Mesendoderm (in vitro differentiated cells): ENCODE data around the gene IP6K3.

Experiments used
- DNase-seq: peaks from one replicate; pipeline ENCODE4 v3.0.0; 2013
- H2AK5ac ChIP-seq: 2 replicates; pipeline ENCODE4 v1.6.1; 2013; ENCODE audit warnings: low read length, inconsistent platforms
- H2BK120ac ChIP-seq: 2 replicates; pipeline ENCODE4 v1.6.1; 2013; ENCODE audit warnings: low read depth, mild to moderate bottlenecking, low read length, moderate library complexity, mixed read lengths
- H2BK15ac ChIP-seq: replicated peaks from 2 replicates; pipeline ENCODE4 v1.6.1; 2013; ENCODE audit warnings: low read depth, mild to moderate bottlenecking, moderate library complexity
- H2BK5ac ChIP-seq: 2 replicates; pipeline ENCODE4 v1.6.1; 2013; ENCODE audit warnings: low read length, inconsistent platforms
- H3K18ac ChIP-seq: 2 replicates; pipeline ENCODE4 v1.6.1; 2013; ENCODE audit warnings: mild to moderate bottlenecking, low read length, mixed read lengths
- H3K23ac ChIP-seq: one replicate; pipeline ENCODE4 v1.6.1; 2013; ENCODE audit warnings: low read length
- H3K27ac ChIP-seq: 2 replicates; pipeline ENCODE4 v1.5.1; 2013; ENCODE audit warnings: low read depth, mild to moderate bottlenecking, inconsistent platforms, low read length, moderate library complexity
- H3K27me3 ChIP-seq: 2 replicates; pipeline ENCODE4 v1.6.1; 2013; ENCODE audit warnings: low read length, control low read depth, mild to moderate bottlenecking, inconsistent platforms; ENCODE audit not compliant: insufficient read depth, poor library complexity
- H3K36me3 ChIP-seq: 2 replicates; pipeline ENCODE4 v1.6.1; 2013; ENCODE audit warnings: low read length, inconsistent platforms; ENCODE audit not compliant: control insufficient read depth, insufficient read depth
- H3K4ac ChIP-seq: one replicate; pipeline ENCODE4 v1.6.1; 2013; ENCODE audit warnings: low read depth, mild to moderate bottlenecking, low read length, moderate library complexity
- H3K4me1 ChIP-seq: 2 replicates; pipeline ENCODE4 v1.6.1; 2013; ENCODE audit warnings: low read depth, low read length, inconsistent platforms; ENCODE audit not compliant: control insufficient read depth
- H3K4me2 ChIP-seq: 2 replicates; pipeline ENCODE4 v1.6.1; 2013; ENCODE audit warnings: low read length
- H3K4me3 ChIP-seq: 2 replicates; pipeline ENCODE4 v1.5.1; 2013; ENCODE audit warnings: mild to moderate bottlenecking, low read length
- H3K56ac ChIP-seq: one replicate; pipeline ENCODE4 v1.6.1; 2013; ENCODE audit warnings: low read length
- H3K79me1 ChIP-seq: 2 replicates; pipeline ENCODE4 v1.6.1; 2013; ENCODE audit warnings: low read length, inconsistent platforms
- H3K79me2 ChIP-seq: 2 replicates; pipeline ENCODE4 v1.6.1; 2013; ENCODE audit warnings: mild to moderate bottlenecking, low read length; ENCODE audit not compliant: control insufficient read depth, insufficient read depth
- H3K9ac ChIP-seq: 2 replicates; pipeline ENCODE4 v1.6.1; 2013; ENCODE audit warnings: low read length, inconsistent platforms
- H4K5ac ChIP-seq: one replicate; pipeline ENCODE4 v1.6.1; 2013; ENCODE audit warnings: low read length
- H4K8ac ChIP-seq: one replicate; pipeline ENCODE4 v1.6.1; 2013; ENCODE audit warnings: low read depth, mild to moderate bottlenecking, control low read depth, low read length, moderate library complexity
- WGBS: extraction: QIAGEN DNeasy Blood & Tissue Kit; methylation state at CpG from one replicate; pipeline ENCODE4 v1.1.7; 2013; ENCODE audit warnings: low lambda C conversion rate, missing lambda C conversion rate; ENCODE audit not compliant: insufficient coverage; ENCODE audit errors: extremely low coverage; 5-methylcytosine and 5-hydroxymethylcytosine counted together

Gene IP6K3

GRCh38 chr6:33737267-33738026 is 9.3 kb downstream of the IP6K3 start:
- no peak overlapping the region for H2BK15ac ChIP-seq
- no peaks in the 10 kb centered on the region for H3K36me3 ChIP-seq
- no peak overlapping the region for H2BK5ac ChIP-seq
- H3K79me2 ChIP-seq = no peaks in the 10 kb centered on the region
- H3K27ac ChIP-seq = no peak overlapping the region
- no peak overlapping the region for H3K4ac ChIP-seq
- WGBS = no CpG with 5 or more reads among the region's 15 CpGs
- H3K4me3 ChIP-seq = no peak overlapping the region
- H3K56ac ChIP-seq = peak overlapping the region; percentile 3
- no peak overlapping the region for H3K18ac ChIP-seq
- H4K5ac ChIP-seq = no peak overlapping the region
- no peak overlapping the region for H4K8ac ChIP-seq
- no peaks in the 10 kb centered on the region for H3K79me1 ChIP-seq
- H2BK120ac ChIP-seq = no peak overlapping the region
- H2AK5ac ChIP-seq = no peak overlapping the region
- no peak overlapping the region for H3K9ac ChIP-seq
- DNase-seq = no peak
- no peak overlapping the region for H3K4me2 ChIP-seq
- no peaks in the 10 kb centered on the region for H3K4me1 ChIP-seq
- no peaks in the 10 kb centered on the region for H3K27me3 ChIP-seq
- no peak overlapping the region for H3K23ac ChIP-seq

- H3K4me3 ChIP-seq = no peak overlapping the region
- H3K9ac ChIP-seq = no peak overlapping the region
- no peak overlapping the region for H4K8ac ChIP-seq
- no peak overlapping the region for H2BK15ac ChIP-seq
- H3K27me3 ChIP-seq = no peaks in the 10 kb centered on the region
- no peak overlapping the region for H2BK5ac ChIP-seq
- no peak overlapping the region for H4K5ac ChIP-seq
- H2BK120ac ChIP-seq = no peak overlapping the region
- no peak overlapping the region for H3K56ac ChIP-seq
- no peaks in the 10 kb centered on the region for H3K79me2 ChIP-seq
- H3K4me1 ChIP-seq = no peaks in the 10 kb centered on the region
- H2AK5ac ChIP-seq = no peak overlapping the region
- DNase-seq = no peak
- H3K36me3 ChIP-seq = no peaks in the 10 kb centered on the region
- H3K4ac ChIP-seq = no peak overlapping the region
- no peak overlapping the region for H3K4me2 ChIP-seq
- no peak overlapping the region for H3K27ac ChIP-seq
- H3K23ac ChIP-seq = no peak overlapping the region
- no peaks in the 10 kb centered on the region for H3K79me1 ChIP-seq
- H3K18ac ChIP-seq = no peak overlapping the region
- WGBS = no CpG with 5 or more reads among the region's 18 CpGs
These were observed 11.5 kb downstream of the IP6K3 start for GRCh38 chr6:33735216-33735615.

GRCh38 chr6:33733709-33734007 is 13.0 kb downstream of the IP6K3 start:
- no peak for DNase-seq

GRCh38 chr6:33732817-33733708 is 13.6 kb downstream of the IP6K3 start:
- no peak for DNase-seq
- H3K4me3 ChIP-seq = no peak overlapping the region

More at GRCh38 chr6:33733709-33734007, 13.0 kb downstream of the IP6K3 start:
- no peak overlapping the region for H3K4me3 ChIP-seq
- no peak overlapping the region for H4K5ac ChIP-seq
- WGBS = no CpG with 5 or more reads among the region's 8 CpGs
- no peaks in the 10 kb centered on the region for H3K27me3 ChIP-seq
- H3K79me1 ChIP-seq = no peaks in the 10 kb centered on the region
- no peak overlapping the region for H3K56ac ChIP-seq
- H2BK15ac ChIP-seq = no peak overlapping the region
- no peak overlapping the region for H2AK5ac ChIP-seq
- H4K8ac ChIP-seq = no peak overlapping the region
- no peak overlapping the region for H3K18ac ChIP-seq
- H3K23ac ChIP-seq = no peak overlapping the region
- H3K9ac ChIP-seq = no peak overlapping the region
- H2BK5ac ChIP-seq = no peak overlapping the region
- no peak overlapping the region for H2BK120ac ChIP-seq
- no peak overlapping the region for H3K4me2 ChIP-seq
- no peaks in the 10 kb centered on the region for H3K79me2 ChIP-seq
- H3K4me1 ChIP-seq = no peaks in the 10 kb centered on the region
- H3K27ac ChIP-seq = no peak overlapping the region
- no peaks in the 10 kb centered on the region for H3K36me3 ChIP-seq
- no peak overlapping the region for H3K4ac ChIP-seq

GRCh38 chr6:33732385-33732784 is 14.3 kb downstream of the IP6K3 start:
- Histone ChIP-seq H4K8ac (no peak overlapping the region), H3K18ac (no peak overlapping the region), H4K5ac (no peak overlapping the region), H3K27ac (no peak overlapping the region), H3K4me3 (no peak overlapping the region), H3K4ac (no peak overlapping the region), H3K27me3 (no peaks in the 10 kb centered on the region), H2BK15ac (no peak overlapping the region), H3K9ac (no peak overlapping the region), H3K79me2 (no peaks in the 10 kb centered on the region), H3K4me1 (no peaks in the 10 kb centered on the region), H2BK120ac (no peak overlapping the region), H2AK5ac (no peak overlapping the region), H3K4me2 (no peak overlapping the region), H2BK5ac (no peak overlapping the region), H3K56ac (no peak overlapping the region), H3K79me1 (no peaks in the 10 kb centered on the region), H3K23ac (no peak overlapping the region), H3K36me3 (no peaks in the 10 kb centered on the region)
- WGBS = no CpG with 5 or more reads among the region's 6 CpGs
- DNase-seq = no peak

More at GRCh38 chr6:33732817-33733708, 13.6 kb downstream of the IP6K3 start:
- Histone ChIP-seq H3K4me1 (no peaks in the 10 kb centered on the region), H2BK15ac (no peak overlapping the region), H2BK120ac (no peak overlapping the region), H3K56ac (no peak overlapping the region), H3K9ac (no peak overlapping the region), H3K18ac (no peak overlapping the region), H3K79me2 (no peaks in the 10 kb centered on the region), H3K4me2 (no peak overlapping the region), H3K27me3 (no peaks in the 10 kb centered on the region), H2AK5ac (no peak overlapping the region), H3K23ac (no peak overlapping the region), H4K8ac (no peak overlapping the region), H3K36me3 (no peaks in the 10 kb centered on the region), H3K27ac (no peak overlapping the region), H4K5ac (no peak overlapping the region), H2BK5ac (no peak overlapping the region), H3K4ac (no peak overlapping the region), H3K79me1 (no peaks in the 10 kb centered on the region)
- no CpG with 5 or more reads among the region's 13 CpGs for WGBS
